Small intestine (tissue), 7 donors: ENCODE results near the gene PSMD1. TPM values are rescaled to one million over a fixed set of nuclear protein-coding genes. Genes with fewer than 3 reads are reported as not detected.
A peak's percentile ranks its signal among the peaks of the same experiment; 100 is the strongest.
"Not testable (repeated sequence)": the region's sequence is repeated elsewhere in the genome, so short reads cannot be mapped to it uniquely, and the experiment has no call there.

Experiments used
- DNase-seq, 2 donors: peaks; one replicate each; pipeline versions ENCODE4 v3.0.0 to v3.0.0-alpha.2; 2013
- FAIRE-seq: peaks from 2 replicates; lab custom pipeline; 2012; peaks lifted over from hg19 to GRCh38; lab: Jason Lieb, UNC
- H3K27ac ChIP-seq, 3 donors: one replicate each; pipeline ENCODE4 v1.5.1; 2013; ENCODE audit warnings: low read length in 2 of 3, mild to moderate bottlenecking in 2 of 3, control low read depth in 1 of 3, inconsistent platforms in 1 of 3, low read depth in 1 of 3, moderate library complexity in 1 of 3
- H3K27me3 ChIP-seq, 3 donors: one replicate each; pipeline ENCODE4 v1.6.1; 2013; ENCODE audit warnings: low read length in 3 of 3, inconsistent platforms in 1 of 3; ENCODE audit not compliant: control insufficient read depth in 3 of 3, insufficient read depth in 3 of 3
- H3K36me3 ChIP-seq, 3 donors: one replicate each; pipeline ENCODE4 v1.6.1; 2013; ENCODE audit warnings: low read length in 3 of 3, inconsistent platforms in 1 of 3, low read depth in 1 of 3, mild to moderate bottlenecking in 1 of 3, moderate library complexity in 1 of 3; ENCODE audit not compliant: control insufficient read depth in 3 of 3, insufficient read depth in 2 of 3
- H3K4me1 ChIP-seq, 3 donors: one replicate each; pipeline ENCODE4 v1.6.1; 2013; ENCODE audit warnings: low read length in 2 of 3, inconsistent platforms in 1 of 3, low read depth in 1 of 3, mild to moderate bottlenecking in 1 of 3, moderate library complexity in 1 of 3; ENCODE audit not compliant: control insufficient read depth in 3 of 3, insufficient read depth in 2 of 3
- H3K4me3 ChIP-seq, 3 donors: one replicate each; pipeline ENCODE4 v1.5.1; 2013; ENCODE audit warnings: low read length in 3 of 3, control low read depth in 1 of 3, inconsistent platforms in 1 of 3, low read depth in 1 of 3, mild to moderate bottlenecking in 1 of 3, moderate library complexity in 1 of 3
- H3K9me3 ChIP-seq, 2 donors: one replicate each; pipeline ENCODE4 v1.6.1; 2013; ENCODE audit warnings: low read depth in 1 of 2, low read length in 1 of 2; ENCODE audit not compliant: control insufficient read depth in 2 of 2, insufficient read depth in 1 of 2
- WGBS, 3 donors: extraction: QIAGEN DNeasy Blood & Tissue Kit; methylation state at CpG; one replicate each; pipeline ENCODE4 v1.1.7; 2013; 5-methylcytosine and 5-hydroxymethylcytosine counted together
- polyA plus RNA-seq, 4 donors: library from polyadenylated mRNA; stranded (reverse) in 3 of 4; unstranded in 1 of 4; fragments of 200-250 nt in 3 of 4; fragments of 120-200 nt in 1 of 4; gene quantifications; one replicate each; pipeline versions ENCODE4 v1.2.1 to v1.2.3, GENCODE V29; 2013
- donor health status: healthy with polysubstance abuse.
- donor health status: control.
- donor health status: control.
- donor health status: Bipolar disorder and iron deficiency.
- donor health status: healthy.

Gene PSMD1
- polyA plus RNA-seq, 4 donors: 45.8 to 75.1 (median 59.5) TPM

DNA sequence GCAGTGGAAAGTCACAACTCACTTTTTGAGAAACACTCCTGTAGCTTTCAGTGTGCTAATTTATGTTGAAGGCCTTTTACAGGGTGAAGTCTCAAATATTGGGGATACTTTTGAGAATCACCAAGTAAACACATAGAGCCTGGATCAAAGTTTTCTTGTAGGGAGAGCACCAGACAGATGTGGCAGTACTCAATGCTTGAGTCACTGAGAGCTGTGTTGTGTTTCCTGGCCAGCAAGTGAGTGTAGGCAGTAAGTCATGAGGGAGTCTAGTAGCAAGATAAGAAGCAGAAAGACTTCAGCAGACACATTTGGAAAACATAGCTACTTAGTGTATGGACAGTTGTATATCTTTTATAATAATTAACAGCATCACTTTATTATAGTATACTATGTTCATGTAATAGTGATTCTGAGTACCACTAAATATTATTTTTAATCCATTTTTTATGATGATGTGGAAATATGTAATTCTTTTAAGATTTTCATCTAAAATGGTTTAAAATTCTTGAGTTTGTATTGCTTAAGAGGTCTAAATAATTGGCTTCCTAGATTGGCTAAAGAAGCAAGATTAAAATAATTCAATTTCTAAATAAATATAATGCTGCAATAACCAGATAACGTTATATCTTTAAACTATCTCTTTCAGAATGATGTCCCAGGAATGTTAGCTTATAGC is 12.8 kb downstream of the PSMD1 start:
- Histone ChIP-seq H3K4me3 (no peak overlapping the region), H3K4me1 (peaks cover 0 to 7% (median 0%) of the 10 kb centered on the region in 3 donors), H3K27me3 (no peaks in the 10 kb centered on the region), H3K9me3 (no peaks in the 10 kb centered on the region), H3K36me3 (peaks cover 5 to 18% (median 11%) of the 10 kb centered on the region in 3 donors), H3K27ac (peak overlapping the region in 1 of 3 donors; percentile 15)
- WGBS, 3 donors: 81 to 93% (median 91%) methylated on average over 1 of the region's 1 CpG
- DNase-seq: peak in 1 of 2 donors; percentile 64
- FAIRE-seq: peak; percentile 5

DNA sequence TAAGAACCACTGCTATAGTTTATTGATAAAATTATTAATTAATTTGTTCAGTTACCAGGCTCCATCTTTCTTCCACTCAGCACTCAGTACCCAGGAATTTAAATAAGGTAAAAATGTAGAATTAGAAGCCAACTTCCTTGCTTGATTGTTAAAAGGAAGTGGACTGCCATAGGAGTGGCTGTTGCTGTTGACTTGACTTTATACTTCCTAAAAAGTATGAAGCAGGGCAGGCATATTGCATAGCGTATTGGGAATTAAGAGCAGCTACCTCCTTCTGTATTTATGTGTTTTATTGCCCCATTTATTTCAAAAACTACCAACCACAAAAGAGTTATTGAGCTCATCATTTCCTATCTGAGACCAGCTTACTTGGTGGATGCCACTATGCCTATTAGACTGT is 27.9 kb downstream of the PSMD1 start:
- no peaks in the 10 kb centered on the region for H3K9me3 ChIP-seq
- no peak for DNase-seq
- FAIRE-seq: no peak
- H3K27me3 ChIP-seq: no peaks in the 10 kb centered on the region
- H3K36me3 ChIP-seq: peaks cover 18 to 42% (median 37%) of the 10 kb centered on the region in 3 donors
- H3K27ac ChIP-seq: no peak overlapping the region
- peaks cover 0 to 16% (median 0%) of the 10 kb centered on the region in 3 donors for H3K4me1 ChIP-seq
- H3K4me3 ChIP-seq: no peak overlapping the region
- WGBS, 3 donors: 92 to 97% (median 95%) methylated on average over 1 of the region's 1 CpG

DNA sequence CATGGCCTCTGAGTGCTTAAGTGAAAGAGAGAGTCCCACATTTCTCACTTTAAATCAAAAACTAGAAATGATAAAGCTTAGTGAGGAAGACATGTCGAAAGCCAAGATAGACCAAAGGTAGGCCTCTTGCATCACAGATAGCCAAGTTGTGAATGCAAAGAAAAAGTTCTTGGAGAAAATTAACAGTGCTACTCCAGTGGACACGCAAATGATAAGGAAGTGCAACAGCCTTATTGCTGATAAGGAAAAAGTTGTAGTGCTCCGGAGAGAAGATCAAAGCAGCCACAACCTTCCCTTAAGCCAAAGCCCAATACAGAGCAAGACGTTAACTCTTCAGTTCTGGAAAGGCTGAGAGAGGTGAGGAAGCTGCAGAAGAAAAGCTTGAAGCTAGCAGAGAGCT is 32.1 kb downstream of the PSMD1 start:
- no peak for FAIRE-seq

DNA sequence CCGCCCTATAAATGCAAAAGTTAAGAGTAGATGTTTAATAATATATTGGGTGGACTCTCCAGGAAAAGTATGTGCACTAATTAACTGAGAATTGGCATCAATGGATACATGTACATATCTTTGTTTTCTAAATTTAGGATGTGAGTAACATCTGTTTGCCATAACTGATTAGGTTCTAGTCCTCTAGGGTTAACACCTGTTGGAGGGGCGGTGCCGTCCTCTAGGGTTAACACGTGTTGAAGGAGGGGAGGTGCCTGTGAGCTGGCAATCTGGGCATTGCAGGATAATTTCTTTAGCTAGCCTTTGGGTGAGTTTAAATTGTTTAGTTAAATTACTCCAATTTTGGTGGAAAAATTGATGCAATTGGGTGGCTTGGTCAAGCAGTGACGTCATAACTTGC is 37.3 kb downstream of the PSMD1 start:
- 46 to 71% (median 54%) methylated on average over 5 of the region's 5 CpGs for WGBS, 3 donors
- H3K27ac ChIP-seq: peak overlapping the region; percentile 11 to 78 (median 46)
- peak; percentile 17 to 62 for DNase-seq

More for the DNA sequence above, 32.1 kb downstream of the PSMD1 start:
- Histone ChIP-seq H3K4me1 (peaks cover 0 to 19% (median 0%) of the 10 kb centered on the region in 3 donors), H3K27me3 (no peaks in the 10 kb centered on the region), H3K4me3 (no peak overlapping the region), H3K9me3 (peaks cover 0 to 5% of the 10 kb centered on the region in 2 donors), H3K36me3 (peaks cover 17 to 27% (median 26%) of the 10 kb centered on the region in 3 donors), H3K27ac (peak overlapping the region in 1 of 3 donors; percentile 25)
- WGBS, 3 donors: 17 to 57% (median 33%) methylated on average over 4 of the region's 4 CpGs
- DNase-seq: peak; percentile 73 to 74

DNA sequence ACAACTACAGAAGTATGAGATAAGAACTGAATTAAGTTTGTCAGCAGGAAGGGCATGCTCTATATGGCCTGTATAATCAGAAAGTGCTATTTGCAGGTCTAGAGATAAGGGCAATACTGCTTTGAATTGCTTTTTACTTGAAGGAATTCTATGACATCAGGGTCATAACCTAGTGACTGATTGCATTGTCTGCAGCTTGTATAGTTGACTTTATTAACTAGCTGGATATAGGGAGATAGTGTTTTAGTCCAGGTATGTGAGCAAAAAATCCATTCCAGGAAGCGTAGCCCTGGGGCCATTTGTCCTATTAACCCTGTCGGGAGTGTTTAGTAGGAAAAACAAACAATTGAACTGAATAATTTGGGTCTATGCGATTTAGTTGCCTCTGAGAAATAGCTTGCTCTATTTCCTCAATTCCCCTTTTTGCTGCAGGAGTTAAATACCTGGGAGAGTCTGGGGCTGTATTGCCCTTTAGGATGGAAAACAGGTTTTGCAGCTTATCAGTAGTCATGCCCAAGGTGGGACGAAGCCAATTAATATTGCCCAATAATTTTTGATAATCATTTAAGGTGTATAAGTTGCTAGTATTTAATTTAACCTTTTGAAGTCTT is 38.2 kb downstream of the PSMD1 start:
- 9 to 72% (median 24%) methylated on average over 4 of the region's 4 CpGs for WGBS, 3 donors
- Histone ChIP-seq H3K9me3 (peaks cover 2 to 43% of the 10 kb centered on the region in 2 donors), H3K4me3 (no peak overlapping the region), H3K27me3 (no peaks in the 10 kb centered on the region), H3K4me1 (peaks cover 0 to 18% (median 3%) of the 10 kb centered on the region in 3 donors), H3K27ac (peak overlapping the region; percentile 41 to 78 (median 46)), H3K36me3 (peaks cover 8 to 18% (median 10%) of the 10 kb centered on the region in 3 donors)
- no peak for FAIRE-seq
- peak; percentile 88 to 95 for DNase-seq

More for the DNA sequence above, 37.3 kb downstream of the PSMD1 start:
- H3K4me3 ChIP-seq: no peak overlapping the region
- FAIRE-seq: no peak
- H3K36me3 ChIP-seq: peaks cover 7 to 14% (median 10%) of the 10 kb centered on the region in 3 donors
- H3K9me3 ChIP-seq: peaks cover 0 to 34% of the 10 kb centered on the region in 2 donors
- H3K4me1 ChIP-seq: peaks cover 0 to 26% (median 3%) of the 10 kb centered on the region in 3 donors
- H3K27me3 ChIP-seq: no peaks in the 10 kb centered on the region

DNA sequence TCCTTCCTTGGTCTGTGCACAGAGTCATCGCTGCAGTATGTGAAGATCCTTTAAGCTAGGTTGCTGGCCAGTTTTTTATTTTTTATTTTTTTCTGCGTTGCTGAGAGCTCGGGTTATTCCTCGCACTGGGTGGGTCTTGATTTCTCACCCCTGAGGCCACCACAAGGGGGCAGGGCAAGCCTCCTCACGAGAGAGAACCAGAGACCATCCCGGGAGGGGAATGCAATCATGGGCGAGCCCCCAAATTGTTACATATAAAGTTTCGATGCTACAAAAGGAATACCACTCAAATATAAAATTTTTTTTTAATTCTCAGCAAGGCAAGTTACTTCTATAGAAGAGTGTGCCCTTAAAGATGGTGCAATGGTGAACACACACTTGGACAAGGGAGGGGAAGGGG is 43.3 kb downstream of the PSMD1 start:
- no peak overlapping the region for H3K4me3 ChIP-seq
- DNase-seq (peak in 1 of 2 donors; percentile 20), FAIRE-seq (no peak)
- H3K27me3 ChIP-seq: no peaks in the 10 kb centered on the region
- no peak overlapping the region for H3K27ac ChIP-seq
- H3K9me3 ChIP-seq: peaks cover 2 to 55% of the 10 kb centered on the region in 2 donors
- H3K36me3 ChIP-seq: peaks cover 6 to 30% (median 14%) of the 10 kb centered on the region in 3 donors
- peaks cover 0 to 9% (median 5%) of the 10 kb centered on the region in 3 donors for H3K4me1 ChIP-seq
- WGBS, 3 donors: 95 to 98% (median 97%) methylated on average over 8 of the region's 8 CpGs

DNA sequence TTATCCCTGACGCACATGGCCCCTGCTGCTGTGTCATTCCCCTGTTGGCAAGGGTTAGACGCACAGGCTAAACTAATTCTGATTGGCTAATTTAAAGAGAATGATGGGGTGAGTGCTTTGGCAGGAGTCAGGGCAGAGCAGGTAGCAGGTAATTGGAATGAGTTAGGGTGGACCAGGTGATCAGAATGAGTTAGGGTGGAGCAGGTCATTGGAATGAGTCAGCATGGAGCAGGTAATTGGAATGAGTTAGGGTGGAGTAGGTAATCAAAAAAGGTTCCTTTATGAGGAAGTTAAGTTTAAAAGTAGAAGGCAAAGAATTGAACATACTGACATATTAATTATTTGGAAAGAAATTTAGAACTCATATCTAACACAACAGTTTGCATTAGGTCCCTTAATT is 43.7 kb downstream of the PSMD1 start:
- H3K4me3 ChIP-seq, H3K4me1 ChIP-seq, FAIRE-seq, H3K27ac ChIP-seq, H3K27me3 ChIP-seq: not testable (repeated sequence)
- 78 to 98% (median 93%) methylated on average over 2 of the region's 2 CpGs for WGBS, 3 donors
- Histone ChIP-seq H3K9me3 (peaks cover 2 to 55% of the 10 kb centered on the region in 2 donors), H3K36me3 (peaks cover 6 to 30% (median 14%) of the 10 kb centered on the region in 3 donors)
- peak in 1 of 2 donors; percentile 82 for DNase-seq

DNA sequence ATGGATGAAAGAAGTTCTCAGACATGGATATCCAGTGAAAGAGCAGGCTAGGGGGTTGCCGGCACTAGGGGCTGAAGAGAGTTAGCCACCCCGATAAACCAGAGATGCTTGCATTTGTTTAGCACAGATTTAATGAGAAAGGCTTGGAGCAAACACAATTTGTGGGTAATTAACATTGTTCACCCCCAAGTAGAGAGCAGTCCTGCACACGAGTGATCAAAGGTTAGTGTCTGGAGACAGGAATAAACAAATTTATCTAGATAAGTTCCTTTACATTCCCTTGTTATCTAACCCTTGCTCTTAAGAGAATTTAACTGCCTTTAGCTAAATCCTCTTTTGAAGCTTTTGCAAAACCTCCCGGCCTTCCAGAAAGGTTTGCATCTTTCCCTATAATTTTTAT is 44.3 kb downstream of the PSMD1 start:
- H3K4me3 ChIP-seq: no peak overlapping the region
- H3K27ac ChIP-seq: peak overlapping the region in 2 of 3 donors; percentile 38 to 71
- FAIRE-seq (no peak), DNase-seq (peak in 1 of 2 donors; percentile 63)
- no peaks in the 10 kb centered on the region for H3K27me3 ChIP-seq
- peaks cover 6 to 28% (median 14%) of the 10 kb centered on the region in 3 donors for H3K36me3 ChIP-seq
- WGBS, 3 donors: 45 to 78% (median 63%) methylated on average over 4 of the region's 4 CpGs
- H3K9me3 ChIP-seq: peaks cover 2 to 49% of the 10 kb centered on the region in 2 donors
- peaks cover 0 to 5% (median 0%) of the 10 kb centered on the region in 3 donors for H3K4me1 ChIP-seq
